ENCODE results near the gene BFSP2.

The BFSP2 gene

GRCh38 chr3:133509488-133509887 is 109.6 kb downstream of the BFSP2 start:
- TF ChIP-seq, protein P1, sequence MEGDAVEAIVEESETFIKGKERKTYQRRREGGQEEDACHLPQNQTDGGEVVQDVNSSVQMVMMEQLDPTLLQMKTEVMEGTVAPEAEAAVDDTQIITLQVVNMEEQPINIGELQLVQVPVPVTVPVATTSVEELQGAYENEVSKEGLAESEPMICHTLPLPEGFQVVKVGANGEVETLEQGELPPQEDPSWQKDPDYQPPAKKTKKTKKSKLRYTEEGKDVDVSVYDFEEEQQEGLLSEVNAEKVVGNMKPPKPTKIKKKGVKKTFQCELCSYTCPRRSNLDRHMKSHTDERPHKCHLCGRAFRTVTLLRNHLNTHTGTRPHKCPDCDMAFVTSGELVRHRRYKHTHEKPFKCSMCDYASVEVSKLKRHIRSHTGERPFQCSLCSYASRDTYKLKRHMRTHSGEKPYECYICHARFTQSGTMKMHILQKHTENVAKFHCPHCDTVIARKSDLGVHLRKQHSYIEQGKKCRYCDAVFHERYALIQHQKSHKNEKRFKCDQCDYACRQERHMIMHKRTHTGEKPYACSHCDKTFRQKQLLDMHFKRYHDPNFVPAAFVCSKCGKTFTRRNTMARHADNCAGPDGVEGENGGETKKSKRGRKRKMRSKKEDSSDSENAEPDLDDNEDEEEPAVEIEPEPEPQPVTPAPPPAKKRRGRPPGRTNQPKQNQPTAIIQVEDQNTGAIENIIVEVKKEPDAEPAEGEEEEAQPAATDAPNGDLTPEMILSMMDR (conservative IDR thresholded peaks at IDR 0.05; ENCODE audit: low read length), result no peak
- no peak for TF ChIP-seq EZH2phosphoT487 (IDR thresholded peaks at IDR 0.05; ENCODE audit: borderline replicate concordance)

DNA sequence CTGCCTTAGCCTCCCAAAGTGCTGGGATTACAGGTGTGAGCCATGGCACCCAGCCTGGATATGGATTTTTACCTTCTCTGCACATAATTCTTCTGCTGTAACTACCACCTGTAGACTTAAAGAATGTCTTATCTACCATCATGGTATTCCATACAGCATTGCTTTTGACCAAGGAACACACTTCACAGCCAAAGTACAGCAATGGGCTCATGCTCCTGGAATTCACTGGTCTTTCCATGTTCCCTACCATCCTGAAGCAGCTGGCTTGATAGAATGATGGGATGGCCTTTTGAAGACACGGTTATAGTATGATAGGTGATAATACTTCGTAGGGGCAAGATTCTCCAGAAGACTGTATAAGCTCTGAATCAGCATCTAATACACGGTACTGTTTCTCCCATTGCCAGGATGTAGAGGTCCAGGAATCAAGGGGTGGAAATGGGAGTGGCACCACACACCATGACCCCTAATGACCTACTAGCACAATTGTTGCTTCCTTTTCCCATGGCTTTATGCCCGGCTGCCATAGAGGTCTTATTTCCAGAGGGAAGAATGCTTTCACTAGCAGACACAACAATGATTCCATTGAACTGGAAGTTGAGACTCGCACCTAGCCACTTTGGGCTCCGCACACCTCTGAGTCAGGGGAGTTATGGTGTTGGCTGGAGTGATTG is 112.7 kb downstream of the BFSP2 start:
- Histone ChIP-seq H2AFZ (ENCODE audit: low read length) (no peak overlapping the region), H3K9me3 (ENCODE audit: insufficient read depth, low read depth, low read length) (no peaks in the 10 kb centered on the region), H3K9me2 (replicated peaks; ENCODE audit: low read depth, low read length) (no peaks in the 10 kb centered on the region), H3K9ac (ENCODE audit: low read depth, low read length, poor library complexity, severe bottlenecking) (no peak overlapping the region), H3K36me3 (ENCODE audit: insufficient read depth, low read length) (no peaks in the 10 kb centered on the region), H3F3A (ENCODE audit: low read depth) (no peaks in the 10 kb centered on the region), H3K4me2 (ENCODE audit: low read depth, low read length, poor library complexity, severe bottlenecking) (no peak overlapping the region), H3K4me3 (ENCODE audit: low read length, poor library complexity, severe bottlenecking) (no peak overlapping the region), H3K27me3 (ENCODE audit: insufficient read depth, low read length, poor library complexity, severe bottlenecking) (no peaks in the 10 kb centered on the region), H3K4me1 (ENCODE audit: insufficient read depth, low read length, poor library complexity, severe bottlenecking) (no peaks in the 10 kb centered on the region), H4K20me1 (ENCODE audit: insufficient read depth, low read length, poor library complexity, severe bottlenecking) (no peaks in the 10 kb centered on the region), H3K79me2 (ENCODE audit: insufficient read depth, low read length) (no peaks in the 10 kb centered on the region)
- TF ChIP-seq, protein P1 (conservative IDR thresholded peaks at IDR 0.05; ENCODE audit: low read length), result no peak
- no peak for TF ChIP-seq EZH2phosphoT487 (IDR thresholded peaks at IDR 0.05; ENCODE audit: borderline replicate concordance)

More at GRCh38 chr3:133509488-133509887, 109.6 kb downstream of the BFSP2 start:
- Histone ChIP-seq H2AFZ (ENCODE audit: low read length) (no peak overlapping the region), H3K36me3 (ENCODE audit: insufficient read depth, low read length) (no peaks in the 10 kb centered on the region), H3K27me3 (ENCODE audit: insufficient read depth, low read length, poor library complexity, severe bottlenecking) (no peaks in the 10 kb centered on the region), H3K79me2 (ENCODE audit: insufficient read depth, low read length) (no peaks in the 10 kb centered on the region), H4K20me1 (ENCODE audit: insufficient read depth, low read length, poor library complexity, severe bottlenecking) (no peaks in the 10 kb centered on the region), H3K9me3 (ENCODE audit: insufficient read depth, low read depth, low read length) (no peaks in the 10 kb centered on the region), H3K4me3 (ENCODE audit: low read length, poor library complexity, severe bottlenecking) (no peak overlapping the region), H3K9ac (ENCODE audit: low read depth, low read length, poor library complexity, severe bottlenecking) (no peak overlapping the region), H3K4me1 (ENCODE audit: insufficient read depth, low read length, poor library complexity, severe bottlenecking) (peaks cover 8% of the 10 kb centered on the region), H3K4me2 (ENCODE audit: low read depth, low read length, poor library complexity, severe bottlenecking) (no peak overlapping the region), H3K9me2 (replicated peaks; ENCODE audit: low read depth, low read length) (no peaks in the 10 kb centered on the region), H3F3A (ENCODE audit: low read depth) (no peaks in the 10 kb centered on the region)

DNA sequence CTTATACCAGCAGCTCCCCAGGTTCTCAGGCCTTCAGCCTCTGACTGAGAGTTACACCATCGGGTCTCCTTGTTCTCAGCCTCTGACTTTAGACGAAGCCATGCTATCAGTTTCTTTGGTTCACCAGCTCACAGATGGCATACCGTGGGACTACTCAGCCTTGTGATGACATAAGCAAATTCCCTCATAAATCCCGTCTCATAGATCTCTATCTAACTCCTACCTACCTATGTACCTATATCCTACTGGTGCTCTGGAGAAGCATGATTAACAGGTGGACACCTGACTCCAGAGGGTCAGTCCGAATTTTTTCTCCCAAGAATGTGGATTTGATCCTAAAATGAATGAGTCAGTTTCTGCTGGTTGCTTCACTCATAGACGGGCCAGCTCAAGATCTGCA is 114.6 kb downstream of the BFSP2 start:
- H3F3A ChIP-seq (ENCODE audit: low read depth), result no peaks in the 10 kb centered on the region
- H2AFZ ChIP-seq (ENCODE audit: low read length), result no peak overlapping the region
- no peak overlapping the region for H3K4me2 ChIP-seq (ENCODE audit: low read depth, low read length, poor library complexity, severe bottlenecking)
- H3K36me3 ChIP-seq (ENCODE audit: insufficient read depth, low read length), result no peaks in the 10 kb centered on the region
- H3K4me1 ChIP-seq (ENCODE audit: insufficient read depth, low read length, poor library complexity, severe bottlenecking), result no peaks in the 10 kb centered on the region
- H3K27me3 ChIP-seq (ENCODE audit: insufficient read depth, low read length, poor library complexity, severe bottlenecking), result no peaks in the 10 kb centered on the region
- H3K9me2 ChIP-seq (replicated peaks; ENCODE audit: low read depth, low read length), result no peaks in the 10 kb centered on the region
- TF ChIP-seq, protein P1 (conservative IDR thresholded peaks at IDR 0.05; ENCODE audit: low read length), result no peak
- TF ChIP-seq EZH2phosphoT487 (IDR thresholded peaks at IDR 0.05; ENCODE audit: borderline replicate concordance), result no peak
- no peaks in the 10 kb centered on the region for H3K79me2 ChIP-seq (ENCODE audit: insufficient read depth, low read length)
- H3K9me3 ChIP-seq (ENCODE audit: insufficient read depth, low read depth, low read length), result no peaks in the 10 kb centered on the region
- no peak overlapping the region for H3K9ac ChIP-seq (ENCODE audit: low read depth, low read length, poor library complexity, severe bottlenecking)
- H3K4me3 ChIP-seq (ENCODE audit: low read length, poor library complexity, severe bottlenecking), result no peak overlapping the region
- no peaks in the 10 kb centered on the region for H4K20me1 ChIP-seq (ENCODE audit: insufficient read depth, low read length, poor library complexity, severe bottlenecking)
